Esophagus muscularis mucosa (tissue), 4 donors: ENCODE measurements around the gene LRP2.

Source experiments
- CTCF ChIP-seq, 3 experiments: fragments of 200-600 bp in 2 of 3; fragments of 450-650 bp in 1 of 3; sonication (generic) in 2 of 3; IDR thresholded peaks; one replicate each; pipeline ENCODE4 v1.5.1; 2017 to 2019; ENCODE audit warnings: antibody characterized with exemption in 3 of 3, mild to moderate bottlenecking in 2 of 3, moderate library complexity in 1 of 3
- EP300 ChIP-seq: sonication (generic); formaldehyde crosslinking; IDR thresholded peaks from one replicate; pipeline ENCODE4 v1.6.1; 2017; ENCODE audit warnings: antibody characterized with exemption
- POLR2A ChIP-seq: fragments of 450-650 bp; IDR thresholded peaks from one replicate; pipeline ENCODE4 v1.6.1; 2017; ENCODE audit warnings: antibody characterized with exemption, moderate library complexity, mild to moderate bottlenecking, low read depth
- POLR2AphosphoS5 ChIP-seq, 2 donors: sonication (generic); formaldehyde crosslinking; IDR thresholded peaks; one replicate each; pipeline ENCODE4 v1.6.1; 2017; ENCODE audit warnings: antibody characterized with exemption in 2 of 2

GRCh38 chr2:169343202-169343601 lies 19.1 kb downstream of the LRP2 start:
- TF ChIP-seq POLR2A (no peak), CTCF (IDR thresholded peaks at IDR 0.05) (no peak), POLR2AphosphoS5 (IDR thresholded peaks at IDR 0.05) (no peak), EP300 (no peak)
